Vagina (tissue), 2 donors: ENCODE data around the gene TRMT112. TPM values are rescaled to one million over a fixed set of nuclear protein-coding genes. Genes with fewer than 3 reads are reported as not detected.
A peak's percentile ranks its signal among the peaks of the same experiment; 100 is the strongest.

Source experiments
- DNase-seq, 2 donors: peaks; one replicate each; pipeline ENCODE4 v3.0.0-alpha.2; 2017; ENCODE audit errors: extremely low spot score in 2 of 2
- H3K27ac ChIP-seq: fragments of 200-600 bp; sonication (generic); one replicate; pipeline ENCODE4 v1.5.1; 2019
- H3K27me3 ChIP-seq: fragments of 200-600 bp; sonication (generic); one replicate; pipeline ENCODE4 v1.5.1; 2019
- H3K36me3 ChIP-seq, 2 donors: fragments of 200-600 bp; sonication (generic); one replicate each; pipeline ENCODE4 v1.5.1; 2017 to 2019
- H3K4me1 ChIP-seq: fragments of 200-600 bp; sonication (generic); one replicate; pipeline ENCODE4 v1.5.1; 2019
- H3K4me3 ChIP-seq, 2 donors: fragments of 200-600 bp; sonication (generic); 1 replicate in 1 of 2; 2 replicates in 1 of 2; pipeline ENCODE4 v1.5.1; 2016 to 2019
- H3K9me3 ChIP-seq: fragments of 200-600 bp; sonication (generic); one replicate; pipeline ENCODE4 v1.5.1; 2019
- CTCF ChIP-seq, 3 experiments: fragments of 450-650 bp in 2 of 3; fragments of 200-600 bp in 1 of 3; sonication (generic) in 1 of 3; IDR thresholded peaks; one replicate each; pipeline ENCODE4 v1.5.1; 2017 to 2019; ENCODE audit warnings: antibody characterized with exemption in 3 of 3, mild to moderate bottlenecking in 2 of 3, moderate library complexity in 2 of 3
- POLR2A ChIP-seq, 2 donors: fragments of 450-650 bp; IDR thresholded peaks; one replicate each; pipeline ENCODE4 v1.6.1; 2017; ENCODE audit warnings: antibody characterized with exemption in 2 of 2, mild to moderate bottlenecking in 2 of 2, moderate library complexity in 2 of 2
- POLR2AphosphoS5 ChIP-seq, 2 donors: sonication (generic); formaldehyde crosslinking; IDR thresholded peaks; one replicate each; pipeline ENCODE4 v1.9.0; 2017; ENCODE audit warnings: antibody characterized with exemption in 2 of 2, mild to moderate bottlenecking in 2 of 2, low read depth in 1 of 2; ENCODE audit not compliant: insufficient read depth in 1 of 2
- intact Hi-C: fragments of 100-400 bp; cut with DNase I; formaldehyde crosslinking; loops from one replicate; pipeline ENCODE4 v1.15.1; 2023
- total RNA-seq: library from RNA; depleted of rRNA; stranded (reverse); fragments of >200 nt; gene quantifications from one replicate; pipeline ENCODE4 v1.2.3, GENCODE V29; 2016

TRMT112 gene
- total RNA-seq, 1 donor from 2014 or later = 195 TPM

- Histone ChIP-seq H3K36me3 (no peaks in the 10 kb centered on the region), H3K4me3 (no peak overlapping the region), H3K9me3 (no peaks in the 10 kb centered on the region), H3K27me3 (no peaks in the 10 kb centered on the region), H3K4me1 (peaks cover 19% of the 10 kb centered on the region), H3K27ac (no peak overlapping the region)
- TF ChIP-seq CTCF (IDR thresholded peaks at IDR 0.05) (no peak), POLR2A (IDR thresholded peaks at IDR 0.05) (no peak), POLR2AphosphoS5 (IDR thresholded peaks at IDR 0.05; ENCODE audit: insufficient read depth in 1 of 2, low read depth in 1 of 2) (no peak)
- DNase-seq = no peak
- intact Hi-C loops = loop anchor here (5.0 kb wide), 1 partner anchor 34 kb away; the partner anchor contains the start of genes PRDX5 and TRMT112
Observed at GRCh38 chr11:64351136-64351631, 33.8 kb upstream of the TRMT112 start.

GRCh38 chr11:64349404-64349803 is 32.0 kb upstream of the TRMT112 start:
- Histone ChIP-seq H3K27ac (no peak overlapping the region), H3K9me3 (no peaks in the 10 kb centered on the region)

GRCh38 chr11:64349025-64349387 is 31.6 kb upstream of the TRMT112 start:
- intact Hi-C loops = no loop called here
- H3K9me3 ChIP-seq = no peaks in the 10 kb centered on the region
- H3K4me1 ChIP-seq = peaks cover 8% of the 10 kb centered on the region
- no peak for DNase-seq
- H3K4me3 ChIP-seq = no peak overlapping the region
- H3K27me3 ChIP-seq = no peaks in the 10 kb centered on the region
- H3K36me3 ChIP-seq = no peaks in the 10 kb centered on the region
- TF ChIP-seq POLR2A (IDR thresholded peaks at IDR 0.05) (no peak), POLR2AphosphoS5 (IDR thresholded peaks at IDR 0.05; ENCODE audit: insufficient read depth in 1 of 2, low read depth in 1 of 2) (no peak), CTCF (IDR thresholded peaks at IDR 0.05) (no peak)
- H3K27ac ChIP-seq = no peak overlapping the region

More at GRCh38 chr11:64349404-64349803, 32.0 kb upstream of the TRMT112 start:
- no peak for DNase-seq
- intact Hi-C loops = no loop called here
- TF ChIP-seq POLR2A (IDR thresholded peaks at IDR 0.05) (no peak), POLR2AphosphoS5 (IDR thresholded peaks at IDR 0.05; ENCODE audit: insufficient read depth in 1 of 2, low read depth in 1 of 2) (no peak), CTCF (IDR thresholded peaks at IDR 0.05) (no peak)
- Histone ChIP-seq H3K4me3 (no peak overlapping the region), H3K4me1 (peaks cover 8% of the 10 kb centered on the region), H3K27me3 (no peaks in the 10 kb centered on the region), H3K36me3 (no peaks in the 10 kb centered on the region)

GRCh38 chr11:64348383-64349024 is 31.1 kb upstream of the TRMT112 start:
- intact Hi-C loops = no loop called here
- DNase-seq = no peak
- Histone ChIP-seq H3K4me1 (peaks cover 8% of the 10 kb centered on the region), H3K4me3 (no peak overlapping the region), H3K27me3 (no peaks in the 10 kb centered on the region), H3K27ac (no peak overlapping the region), H3K36me3 (no peaks in the 10 kb centered on the region), H3K9me3 (no peaks in the 10 kb centered on the region)
- TF ChIP-seq POLR2AphosphoS5 (IDR thresholded peaks at IDR 0.05; ENCODE audit: insufficient read depth in 1 of 2, low read depth in 1 of 2) = no peak
- TF ChIP-seq POLR2A (IDR thresholded peaks at IDR 0.05) = no peak
- no peak for TF ChIP-seq CTCF (IDR thresholded peaks at IDR 0.05)

GRCh38 chr11:64347193-64347867 is 30.0 kb upstream of the TRMT112 start:
- TF ChIP-seq CTCF (IDR thresholded peaks at IDR 0.05) = no peak
- TF ChIP-seq POLR2A (IDR thresholded peaks at IDR 0.05) = no peak
- TF ChIP-seq POLR2AphosphoS5 (IDR thresholded peaks at IDR 0.05; ENCODE audit: insufficient read depth in 1 of 2, low read depth in 1 of 2) = no peak
- intact Hi-C loops = no loop called here
- H3K36me3 ChIP-seq = no peaks in the 10 kb centered on the region
- peaks cover 13% of the 10 kb centered on the region for H3K4me1 ChIP-seq
- H3K27me3 ChIP-seq = no peaks in the 10 kb centered on the region
- no peak overlapping the region for H3K27ac ChIP-seq
- H3K9me3 ChIP-seq = no peaks in the 10 kb centered on the region
- no peak overlapping the region for H3K4me3 ChIP-seq
- peak in 1 of 2 donors; percentile 77 for DNase-seq
